ENCODE measurements around the gene GGNBP2.

DNA sequence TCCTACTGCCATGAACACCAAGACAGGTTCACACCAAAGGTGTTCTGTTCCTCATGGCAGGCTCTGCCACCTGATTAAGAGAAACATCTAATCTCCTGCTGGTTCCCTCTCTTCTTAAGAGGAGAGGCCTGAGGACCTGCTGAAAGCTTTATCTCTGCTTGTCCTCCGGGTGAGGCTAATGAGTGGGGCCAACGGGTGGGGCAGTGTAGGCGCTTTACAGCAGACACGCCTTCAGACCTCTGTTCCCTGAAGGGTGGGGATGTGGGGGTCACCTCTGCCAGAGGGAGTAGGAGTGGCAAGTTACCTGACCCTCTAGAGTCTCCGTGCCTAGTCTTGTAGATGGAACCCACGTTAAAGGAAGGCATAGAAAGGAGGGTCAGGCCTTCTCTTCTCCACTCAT, 52.5 kb downstream of the GGNBP2 start:
- TF ChIP-seq, protein P1, sequence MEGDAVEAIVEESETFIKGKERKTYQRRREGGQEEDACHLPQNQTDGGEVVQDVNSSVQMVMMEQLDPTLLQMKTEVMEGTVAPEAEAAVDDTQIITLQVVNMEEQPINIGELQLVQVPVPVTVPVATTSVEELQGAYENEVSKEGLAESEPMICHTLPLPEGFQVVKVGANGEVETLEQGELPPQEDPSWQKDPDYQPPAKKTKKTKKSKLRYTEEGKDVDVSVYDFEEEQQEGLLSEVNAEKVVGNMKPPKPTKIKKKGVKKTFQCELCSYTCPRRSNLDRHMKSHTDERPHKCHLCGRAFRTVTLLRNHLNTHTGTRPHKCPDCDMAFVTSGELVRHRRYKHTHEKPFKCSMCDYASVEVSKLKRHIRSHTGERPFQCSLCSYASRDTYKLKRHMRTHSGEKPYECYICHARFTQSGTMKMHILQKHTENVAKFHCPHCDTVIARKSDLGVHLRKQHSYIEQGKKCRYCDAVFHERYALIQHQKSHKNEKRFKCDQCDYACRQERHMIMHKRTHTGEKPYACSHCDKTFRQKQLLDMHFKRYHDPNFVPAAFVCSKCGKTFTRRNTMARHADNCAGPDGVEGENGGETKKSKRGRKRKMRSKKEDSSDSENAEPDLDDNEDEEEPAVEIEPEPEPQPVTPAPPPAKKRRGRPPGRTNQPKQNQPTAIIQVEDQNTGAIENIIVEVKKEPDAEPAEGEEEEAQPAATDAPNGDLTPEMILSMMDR (IDR thresholded peaks at IDR 0.05) = no peak
- no peak for TF ChIP-seq POLR2A (IDR thresholded peaks at IDR 0.05)
